Liver (tissue), 9 donors: ENCODE results near the gene TOGARAM2. TPM values are rescaled to one million over a fixed set of nuclear protein-coding genes. Genes with fewer than 3 reads are reported as not detected.

Experiments
- DNase-seq: peaks from one replicate; pipeline ENCODE4 v3.0.0-alpha.2; 2017; ENCODE audit warnings: low spot score
- H3K27ac ChIP-seq, 2 donors: one replicate each; pipeline ENCODE4 v1.7.0; 2013; ENCODE audit warnings: inconsistent platforms in 2 of 2, low read length in 2 of 2, control low read depth in 1 of 2, low read depth in 1 of 2, mild to moderate bottlenecking in 1 of 2
- H3K27me3 ChIP-seq, 4 donors: one replicate each; pipeline versions ENCODE4 v1.6.1 to v1.7.0; 2013; ENCODE audit warnings: low read length in 3 of 4, inconsistent platforms in 1 of 4, mild to moderate bottlenecking in 1 of 4, moderate library complexity in 1 of 4; ENCODE audit not compliant: control insufficient read depth in 4 of 4, insufficient read depth in 4 of 4
- H3K36me3 ChIP-seq, 4 donors: one replicate each; pipeline versions ENCODE4 v1.6.1 to v1.7.0; 2013; ENCODE audit warnings: low read length in 3 of 4, mild to moderate bottlenecking in 3 of 4, low read depth in 1 of 4, moderate library complexity in 1 of 4; ENCODE audit not compliant: control insufficient read depth in 4 of 4, insufficient read depth in 3 of 4
- H3K4me1 ChIP-seq, 4 donors: one replicate each; pipeline versions ENCODE4 v1.6.1 to v1.7.0; 2013; ENCODE audit warnings: low read length in 3 of 4, mild to moderate bottlenecking in 3 of 4, moderate library complexity in 1 of 4; ENCODE audit not compliant: control insufficient read depth in 4 of 4, insufficient read depth in 4 of 4
- H3K4me3 ChIP-seq, 3 donors: one replicate each; pipeline versions ENCODE4 v1.6.1 to v1.7.0; 2013; ENCODE audit warnings: low read length in 3 of 3, control low read depth in 1 of 3, low read depth in 1 of 3, mild to moderate bottlenecking in 1 of 3
- H3K9ac ChIP-seq, 2 donors: one replicate each; pipeline ENCODE4 v1.7.0; 2013; ENCODE audit warnings: low read length in 2 of 2, mild to moderate bottlenecking in 2 of 2, moderate library complexity in 2 of 2, control low read depth in 1 of 2, low read depth in 1 of 2
- H3K9me3 ChIP-seq, 4 donors: one replicate each; pipeline versions ENCODE4 v1.6.1 to v1.7.0; 2013; ENCODE audit warnings: low read length in 3 of 4; ENCODE audit not compliant: control insufficient read depth in 4 of 4
- ATF3 ChIP-seq: IDR thresholded peaks from 2 replicates; pipeline ENCODE4 v1.6.1; 2016; ENCODE audit warnings: antibody characterized with exemption
- CTCF ChIP-seq: fragments of 150-350 bp; IDR thresholded peaks from 2 replicates; pipeline ENCODE4 v1.5.1; 2017; ENCODE audit warnings: improper control_type of control experiment, low read depth, low read length; ENCODE audit not compliant: missing input control
- FOXA1 ChIP-seq: IDR thresholded peaks from 2 replicates; pipeline ENCODE4 v1.6.1; 2016; ENCODE audit warnings: antibody characterized with exemption
- FOXA2 ChIP-seq: IDR thresholded peaks from 2 replicates; pipeline ENCODE4 v1.6.1; 2016; ENCODE audit warnings: antibody characterized with exemption
- HNF4A ChIP-seq, 2 donors: conservative IDR thresholded peaks; 2 replicates each; pipeline ENCODE4 v1.6.1; 2016; ENCODE audit warnings: antibody characterized with exemption in 2 of 2, mild to moderate bottlenecking in 2 of 2
- HNF4G ChIP-seq: IDR thresholded peaks from 2 replicates; pipeline ENCODE4 v1.6.1; 2016; ENCODE audit warnings: antibody characterized with exemption
- JUND ChIP-seq, 2 donors: IDR thresholded peaks; 2 replicates each; pipeline ENCODE4 v1.6.1; 2016; ENCODE audit warnings: antibody characterized with exemption in 2 of 2
- MAX ChIP-seq: IDR thresholded peaks from 2 replicates; pipeline ENCODE4 v1.6.1; 2016; ENCODE audit warnings: antibody characterized with exemption
- NR2F2 ChIP-seq: IDR thresholded peaks from 2 replicates; pipeline ENCODE4 v1.6.1; 2016; ENCODE audit warnings: antibody characterized with exemption
- RAD21 ChIP-seq, 2 donors: IDR thresholded peaks; 2 replicates each; pipeline ENCODE4 v1.6.1; 2016; ENCODE audit warnings: antibody characterized with exemption in 2 of 2, mild to moderate bottlenecking in 2 of 2
- REST ChIP-seq: IDR thresholded peaks from 2 replicates; pipeline ENCODE4 v1.6.1; 2016; ENCODE audit warnings: antibody characterized with exemption, mild to moderate bottlenecking
- RXRA ChIP-seq, 2 donors: IDR thresholded peaks; 2 replicates each; pipeline ENCODE4 v1.6.1; 2017 to 2018; ENCODE audit warnings: antibody characterized with exemption in 2 of 2, mild to moderate bottlenecking in 1 of 2
- SP1 ChIP-seq: IDR thresholded peaks from 2 replicates; pipeline ENCODE4 v1.6.1; 2018; ENCODE audit warnings: antibody characterized with exemption, mild to moderate bottlenecking
- TAF1 ChIP-seq: conservative IDR thresholded peaks from 2 replicates; pipeline ENCODE4 v1.6.1; 2016; ENCODE audit warnings: antibody characterized with exemption, mild to moderate bottlenecking
- YY1 ChIP-seq: IDR thresholded peaks from 2 replicates; pipeline ENCODE4 v1.6.1; 2016; ENCODE audit warnings: antibody characterized with exemption, mild to moderate bottlenecking
- ZBTB33 ChIP-seq: IDR thresholded peaks from 2 replicates; pipeline ENCODE4 v1.6.1; 2016; ENCODE audit warnings: antibody characterized with exemption
- WGBS: extraction: QIAGEN DNeasy Blood & Tissue Kit; methylation state at CpG from one replicate; pipeline ENCODE4 v1.1.7; 2013; 5-methylcytosine and 5-hydroxymethylcytosine counted together
- polyA plus RNA-seq, 2 donors: library from polyadenylated mRNA; stranded (reverse) in 1 of 2; unstranded in 1 of 2; fragments of 200-250 nt in 1 of 2; fragments of >200 nt in 1 of 2; fragmentation: Nextera tagmentation in 1 of 2; extraction: Ambion mirVana in 1 of 2; gene quantifications; one replicate each; pipeline versions ENCODE4 v1.2.1 to v1.2.3, GENCODE V29; 2013 to 2015
- total RNA-seq, 2 donors: library from RNA; depleted of rRNA; stranded (reverse); fragments of >200 nt; gene quantifications; one replicate each; pipeline ENCODE4 v1.2.3, GENCODE V29; 2014
- donor health status: healthy.
- donor health status: healthy.
- donor health status: healthy.
- donor health status: healthy.
- donor health status: healthy.

Gene TOGARAM2
- total and polyA plus RNA-seq, 4 donors, result 0.15 to 0.42 (median 0.19) TPM; not detected in 1

- no peaks in the 10 kb centered on the region for H3K4me1 ChIP-seq
- no peaks in the 10 kb centered on the region for H3K36me3 ChIP-seq
- no peak for DNase-seq
- H3K4me3 ChIP-seq, result no peak overlapping the region
- no peaks in the 10 kb centered on the region for H3K9me3 ChIP-seq
- 69% methylated on average over 6 of the region's 6 CpGs for WGBS
- no peak overlapping the region for H3K27ac ChIP-seq
- peaks cover 0 to 3% (median 0%) of the 10 kb centered on the region in 4 donors for H3K27me3 ChIP-seq
- no peak overlapping the region for H3K9ac ChIP-seq
- TF ChIP-seq RXRA (IDR thresholded peaks at IDR 0.05) (no peak), REST (no peak), RAD21 (IDR thresholded peaks at IDR 0.05) (no peak), ZBTB33 (no peak), FOXA1 (no peak)
Observed at GRCh38 chr2:28995765-28996750, 15.0 kb downstream of the TOGARAM2 start.

GRCh38 chr2:28997237-28997846 lies 16.2 kb downstream of the TOGARAM2 start:
- H3K27ac ChIP-seq, result no peak overlapping the region
- DNase-seq, result no peak
- 48% methylated on average over 12 of the region's 12 CpGs for WGBS
- TF ChIP-seq HNF4A (conservative IDR thresholded peaks at IDR 0.05) (no peak), CTCF (no peak), YY1 (no peak), FOXA2 (no peak), SP1 (no peak), RAD21 (IDR thresholded peaks at IDR 0.05) (no peak), ZBTB33 (no peak), MAX (no peak), REST (no peak), TAF1 (no peak), FOXA1 (no peak), ATF3 (no peak), JUND (IDR thresholded peaks at IDR 0.05) (no peak), RXRA (IDR thresholded peaks at IDR 0.05) (no peak), NR2F2 (no peak), HNF4G (no peak)

More at GRCh38 chr2:28997237-28997846, 16.2 kb downstream of the TOGARAM2 start:
- no peaks in the 10 kb centered on the region for H3K4me1 ChIP-seq
- H3K9ac ChIP-seq, result no peak overlapping the region
- peaks cover 0 to 3% (median 0%) of the 10 kb centered on the region in 4 donors for H3K27me3 ChIP-seq
- no peaks in the 10 kb centered on the region for H3K9me3 ChIP-seq
- H3K36me3 ChIP-seq, result no peaks in the 10 kb centered on the region
- no peak overlapping the region for H3K4me3 ChIP-seq
